HG02759 (cell line): ENCODE data around the gene NFATC1.

ENCODE experiments used
- ATAC-seq: cut with Tn5 transposase; IDR thresholded peaks from one replicate; pipeline ENCODE4 v1.9.1; 2021; ENCODE audit warnings: mild to moderate bottlenecking, moderate library complexity; ENCODE audit not compliant: unreplicated experiment

The NFATC1 gene

DNA sequence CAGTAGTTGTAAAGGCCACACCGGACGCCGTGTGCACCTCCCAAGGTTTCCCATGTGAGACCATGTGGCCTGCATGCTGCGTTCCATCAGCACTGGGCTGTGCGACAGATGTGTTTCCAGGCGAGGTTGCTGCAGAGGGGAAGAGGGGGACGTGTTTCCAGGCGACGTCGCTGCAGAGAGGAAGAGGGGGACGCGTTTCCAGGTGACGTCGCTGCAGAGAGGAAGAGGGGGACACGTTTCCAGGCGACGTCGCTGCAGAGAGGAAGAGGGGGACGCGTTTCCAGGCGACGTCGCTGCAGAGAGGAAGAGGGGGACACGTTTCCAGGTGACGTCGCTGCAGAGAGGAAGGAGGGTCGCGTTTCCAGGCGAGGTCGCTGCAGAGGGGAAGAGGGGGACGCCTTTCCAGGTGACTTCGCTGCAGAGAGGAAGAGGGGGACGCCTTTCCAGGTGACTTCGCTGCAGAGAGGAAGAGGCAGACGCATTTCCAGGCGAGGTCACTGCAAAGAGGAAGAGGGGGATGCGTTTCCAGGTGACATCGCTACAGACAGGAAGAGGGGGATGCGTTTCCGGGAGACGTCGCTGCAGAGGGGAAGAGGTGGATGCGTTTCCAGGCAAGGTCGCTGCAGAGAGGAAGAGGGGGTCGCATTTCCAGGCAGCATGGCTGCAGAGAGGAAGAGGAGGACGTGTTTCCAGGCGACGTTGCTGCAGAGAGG lies 24.5 kb downstream of the NFATC1 start:
- ATAC-seq = no peak

DNA sequence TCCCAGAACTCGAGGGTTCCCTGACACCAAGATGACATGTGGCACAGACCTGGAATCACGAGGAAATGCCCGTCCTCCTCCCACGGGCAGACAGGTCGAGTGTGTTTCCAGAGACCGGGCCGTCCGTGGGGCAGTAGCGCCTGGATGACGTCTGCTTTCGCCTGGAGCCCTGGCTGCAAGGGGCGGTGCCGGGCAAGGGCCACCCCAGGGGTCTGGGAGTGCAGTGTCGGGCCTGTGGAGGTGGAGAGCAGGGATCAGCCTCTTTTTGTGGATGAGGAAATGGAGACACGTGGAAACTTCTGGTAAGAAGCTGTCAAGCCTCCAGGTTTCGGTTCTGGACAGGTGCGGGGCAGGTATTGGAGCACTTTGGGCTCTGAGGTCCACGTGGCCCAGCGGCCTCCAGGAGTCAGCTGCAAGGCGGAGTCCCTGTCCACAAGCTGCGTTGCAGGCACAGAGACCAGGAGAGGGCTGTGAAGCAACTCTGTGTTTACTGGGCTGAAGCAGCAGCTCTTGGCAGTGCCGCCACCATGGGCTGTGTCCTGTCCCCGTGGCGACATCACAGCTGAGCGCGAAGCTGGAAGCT lies 25.6 kb downstream of the NFATC1 start:
- no peak for ATAC-seq

GRCh38 chr18:79422022-79422782 lies 26.5 kb downstream of the NFATC1 start:
- peak; percentile 84 for ATAC-seq

- ATAC-seq = no peak
Observed at GRCh38 chr18:79422783-79423165, 27.0 kb downstream of the NFATC1 start.

GRCh38 chr18:79423211-79424007 lies 27.7 kb downstream of the NFATC1 start:
- ATAC-seq = no peak

DNA sequence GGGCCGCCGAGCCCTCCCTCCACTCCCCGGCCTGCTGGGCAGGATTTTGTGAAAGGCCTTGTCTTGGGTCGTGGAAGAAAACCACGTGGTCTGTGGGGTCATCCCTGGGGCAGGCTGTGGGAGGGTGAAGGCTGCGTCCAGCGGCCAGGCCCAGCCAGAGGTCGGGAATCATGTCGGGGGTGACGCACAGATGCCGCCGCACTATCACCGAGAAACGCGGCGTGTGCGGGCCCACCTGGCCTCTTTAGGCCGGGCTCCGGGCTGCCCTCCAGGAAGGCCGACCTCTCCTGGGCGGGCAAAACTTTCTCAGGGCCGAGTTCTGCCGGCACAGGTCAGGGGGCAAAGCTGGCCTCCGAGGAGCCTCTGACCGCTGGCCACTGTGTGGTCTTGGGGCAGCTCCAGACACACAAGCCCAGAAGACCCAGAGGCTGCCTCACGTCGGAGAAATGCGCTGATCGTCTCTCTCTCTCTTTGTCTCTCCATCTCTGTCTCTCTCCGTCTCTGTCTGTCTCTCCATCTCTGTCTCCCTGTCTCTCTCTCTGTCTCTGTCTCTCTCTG lies 28.4 kb downstream of the NFATC1 start:
- no peak for ATAC-seq

DNA sequence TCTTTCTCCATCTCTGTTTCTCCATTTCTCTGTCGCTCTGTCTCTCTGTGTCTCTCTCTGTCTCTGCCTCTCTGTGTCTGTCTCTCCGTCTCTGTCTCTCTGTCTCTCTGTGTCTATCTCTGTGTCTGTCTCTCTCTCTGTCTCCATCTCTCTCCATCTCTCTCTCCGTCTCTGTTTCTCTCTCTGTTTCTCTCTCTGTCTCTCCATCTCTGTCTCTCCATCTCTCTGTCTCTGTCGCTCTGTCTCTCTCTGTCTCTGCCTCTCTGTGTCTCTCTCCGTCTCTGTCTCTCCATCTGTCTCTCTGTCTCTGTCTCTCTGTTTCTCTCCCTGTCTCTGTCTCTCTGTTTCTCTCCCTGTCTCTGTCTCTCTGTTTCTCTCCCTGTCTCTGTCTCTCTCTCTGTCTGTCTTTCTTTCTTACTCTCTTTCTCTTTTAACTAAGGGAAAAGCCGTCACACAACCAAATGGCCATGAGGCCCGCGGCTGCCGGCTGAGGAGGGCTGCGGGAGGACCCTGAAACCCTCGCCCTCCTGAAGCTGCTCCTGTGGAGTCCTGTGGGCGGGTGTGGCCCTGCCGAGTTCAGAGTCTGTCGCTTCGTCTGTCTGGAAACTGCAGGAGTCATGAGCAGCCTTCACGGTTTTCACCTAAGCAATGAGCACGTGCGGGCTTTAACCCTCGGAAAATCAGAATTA lies 29.3 kb downstream of the NFATC1 start:
- no peak for ATAC-seq

- no peak for ATAC-seq
Observed at GRCh38 chr18:79425569-79425886, 29.8 kb downstream of the NFATC1 start.

DNA sequence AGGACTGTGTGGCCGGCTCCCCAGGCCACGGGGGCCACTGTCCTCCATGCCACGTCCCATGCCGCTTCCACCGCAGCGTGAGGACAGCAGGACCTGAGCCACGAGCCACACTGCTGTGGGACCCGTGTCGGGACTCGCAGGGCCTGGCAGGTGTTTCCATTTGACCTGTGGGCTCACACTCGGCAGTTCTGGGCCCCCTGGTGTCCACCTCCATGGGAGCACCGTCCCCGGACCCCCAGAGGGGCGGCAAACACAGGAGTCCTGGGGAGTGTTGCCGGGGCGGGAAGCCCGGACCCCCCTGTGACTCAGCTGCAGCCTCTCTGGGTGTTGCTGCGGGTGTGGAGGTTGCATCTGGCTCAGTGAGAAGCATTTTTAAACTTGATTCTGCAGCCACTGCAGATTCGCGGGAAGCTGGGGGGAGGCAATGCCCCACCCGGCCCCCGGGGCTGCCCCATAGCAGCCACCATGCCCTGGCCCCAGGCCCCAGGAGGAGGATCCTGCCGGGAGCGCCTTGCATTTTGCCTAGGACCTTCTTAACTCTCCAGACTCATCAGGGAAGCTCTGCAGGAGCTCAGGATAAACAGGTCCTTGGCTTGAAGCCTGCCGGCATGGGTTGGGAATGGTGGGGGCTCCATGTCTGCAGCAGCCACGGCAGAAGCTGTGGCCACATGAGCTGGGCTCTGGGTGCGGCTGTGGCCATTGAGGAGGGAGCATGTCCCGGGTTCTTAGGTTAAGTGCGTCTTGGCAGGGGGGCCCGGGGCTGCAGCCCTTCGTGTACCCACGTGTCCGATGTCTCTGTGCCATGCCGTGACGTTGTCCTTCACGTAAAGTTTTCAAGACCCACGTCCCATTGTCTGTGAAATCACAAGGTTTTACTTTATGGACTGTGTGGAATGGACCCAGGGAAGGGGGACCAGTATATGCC lies 30.9 kb downstream of the NFATC1 start:
- ATAC-seq = no peak

DNA sequence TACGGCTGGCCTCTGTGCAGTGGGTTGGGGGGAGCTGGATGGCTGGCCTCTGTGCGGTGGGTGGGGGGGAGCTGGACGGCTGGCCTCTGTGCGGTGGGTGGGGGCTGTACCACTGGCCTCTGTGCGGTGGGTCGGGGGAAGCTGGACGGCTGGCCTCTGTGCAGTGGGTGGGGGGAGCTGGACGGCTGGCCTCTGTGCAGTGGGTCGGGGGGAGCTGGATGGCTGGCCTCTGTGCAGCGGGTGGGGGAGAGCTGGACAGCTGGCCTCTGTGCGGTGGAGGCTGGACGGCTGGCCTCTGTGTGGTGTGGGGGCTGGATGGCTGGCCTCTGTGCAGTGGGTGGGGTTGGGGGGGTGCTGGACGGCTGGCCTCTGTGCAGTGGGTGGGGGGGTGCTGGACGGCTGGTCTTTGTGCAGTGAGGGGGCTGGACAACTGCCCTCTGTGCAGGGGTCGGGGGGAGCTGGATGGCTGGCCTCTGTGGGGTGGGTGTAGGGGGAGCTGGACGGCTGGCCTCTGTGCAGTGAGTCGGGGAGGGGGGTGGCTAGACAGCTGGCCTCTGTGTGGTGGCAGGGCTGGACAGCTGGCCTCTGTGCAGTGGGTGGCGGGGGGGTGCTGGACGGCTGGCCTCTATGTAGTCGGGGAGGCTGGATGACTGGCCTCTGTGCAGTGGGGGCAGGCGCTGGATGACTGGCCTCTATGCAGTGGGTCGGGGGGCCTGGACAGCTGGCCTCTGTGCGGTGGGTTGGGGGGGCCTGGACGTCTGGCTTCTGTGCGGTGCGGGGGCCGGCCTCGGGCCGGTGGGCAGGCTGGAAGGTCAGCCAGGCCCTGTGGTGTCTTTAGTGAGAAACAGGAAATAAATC lies 31.9 kb downstream of the NFATC1 start:
- ATAC-seq = no peak

- no peak for ATAC-seq
Observed at GRCh38 chr18:79428287-79428686, 32.6 kb downstream of the NFATC1 start.

DNA sequence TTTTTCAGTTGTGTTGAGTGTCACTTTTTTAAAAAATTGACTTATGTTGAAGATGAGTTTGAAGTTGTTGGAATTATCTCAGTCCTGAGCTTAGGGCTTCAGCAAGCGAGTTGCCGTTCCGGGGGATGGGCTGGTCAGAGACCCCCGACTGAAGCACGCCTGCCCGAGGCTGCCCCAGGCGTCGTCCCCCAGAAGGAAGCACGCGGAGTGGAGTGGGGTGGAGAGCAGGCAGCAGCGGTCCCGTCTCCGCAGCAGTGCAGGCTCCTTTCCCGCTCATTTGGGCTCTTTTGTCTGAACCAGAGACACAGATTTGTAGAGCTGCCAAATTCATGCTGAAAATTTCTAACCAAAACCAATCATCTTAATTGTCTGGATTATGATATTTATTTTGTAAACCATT lies 33.7 kb downstream of the NFATC1 start:
- ATAC-seq = no peak

DNA sequence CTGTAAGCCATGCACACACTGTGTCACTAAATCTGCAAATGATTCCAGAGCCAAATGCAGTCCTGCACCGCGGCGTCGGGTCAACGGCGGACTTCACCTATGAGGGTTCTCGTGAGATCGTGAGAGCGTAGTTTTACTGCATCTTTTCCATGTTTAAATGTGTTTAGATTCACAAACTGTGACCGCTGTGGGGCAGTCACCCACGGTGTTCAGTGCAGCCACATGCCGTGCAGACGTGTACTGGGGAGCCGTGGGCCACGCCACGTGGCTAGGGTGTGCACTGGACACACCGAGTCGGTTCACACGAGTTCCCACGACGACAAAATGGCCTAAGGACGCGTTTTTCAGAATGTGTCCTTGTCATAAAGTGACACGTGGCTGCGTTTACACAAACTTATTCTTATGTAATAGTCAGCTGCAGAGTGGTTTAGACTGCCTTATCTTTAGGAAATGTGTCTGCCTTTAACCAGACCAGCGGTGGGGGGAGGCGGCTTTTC lies 34.1 kb downstream of the NFATC1 start:
- ATAC-seq = no peak

DNA sequence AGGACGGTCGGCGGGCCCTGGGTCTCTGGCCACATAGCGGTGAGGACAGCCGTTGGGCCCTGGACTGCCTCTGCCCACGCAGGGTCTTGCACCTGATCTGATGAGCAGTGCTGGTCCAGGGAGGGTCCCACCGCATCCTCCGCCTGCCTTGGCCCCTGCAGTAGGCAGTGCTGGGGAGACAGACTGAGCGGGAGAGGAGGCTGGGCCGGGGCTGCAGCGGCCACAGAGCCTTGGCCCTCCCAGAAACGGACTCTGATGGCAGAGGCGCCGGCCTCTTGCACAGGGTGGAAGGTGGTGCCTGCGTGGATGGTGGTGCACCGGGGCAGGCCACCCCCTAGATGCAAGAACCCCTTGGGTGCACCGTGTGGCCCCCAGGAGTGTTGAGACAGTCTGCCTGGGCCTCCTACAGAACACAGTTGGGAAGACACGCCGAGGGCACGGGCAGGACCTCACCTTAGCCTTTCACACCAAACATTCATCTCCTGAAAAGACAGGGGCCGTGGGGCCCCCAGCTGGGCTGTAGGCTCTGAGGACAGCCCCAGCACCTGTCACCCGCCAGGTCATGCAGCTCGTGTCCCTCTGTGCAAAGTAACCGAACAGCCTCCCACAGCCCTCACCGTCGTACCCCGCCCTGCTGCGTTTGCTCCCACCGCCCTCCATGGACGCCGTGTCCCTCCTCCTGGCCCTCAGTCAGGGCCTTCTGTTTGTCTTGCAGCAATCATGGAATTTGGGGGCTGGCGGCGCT lies 36.8 kb downstream of the NFATC1 start:
- ATAC-seq = no peak

GRCh38 chr18:79433431-79433830 lies 37.7 kb downstream of the NFATC1 start:
- no peak for ATAC-seq

GRCh38 chr18:79434607-79435401 lies 39.1 kb downstream of the NFATC1 start:
- no peak for ATAC-seq
